Cerebellar nuclear complex (tissue), 1 donor: ENCODE measurements around the gene ULBP2.
"Not testable (repeated sequence)": the region's sequence is repeated elsewhere in the genome, so short reads cannot be mapped to it uniquely, and the experiment has no call there.

Experiments
- DNase-seq, 2 experiments: peaks; one replicate each; lab custom pipeline; 2025; lab: John Stamatoyannopoulos, UW

The ULBP2 gene

DNA sequence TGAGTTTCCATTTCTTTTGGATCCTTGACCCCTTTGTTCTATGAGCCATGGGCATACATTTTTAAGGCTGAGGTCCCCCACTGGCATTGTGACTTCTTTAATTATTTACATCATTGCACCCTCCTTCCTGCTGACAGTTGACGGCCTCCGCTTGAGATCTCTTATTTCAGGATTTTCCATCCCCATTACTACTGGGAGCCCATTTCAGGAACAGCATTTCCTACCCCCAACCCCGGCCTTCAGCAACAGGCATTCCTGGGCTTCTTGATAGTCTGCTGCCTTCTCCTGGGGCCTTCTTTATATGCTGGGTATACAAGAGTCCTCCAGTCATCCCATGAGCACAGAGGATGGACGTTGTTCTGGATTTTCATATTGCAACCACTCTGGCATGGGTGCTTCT is 25.8 kb downstream of the ULBP2 start:
- no peak for DNase-seq

DNA sequence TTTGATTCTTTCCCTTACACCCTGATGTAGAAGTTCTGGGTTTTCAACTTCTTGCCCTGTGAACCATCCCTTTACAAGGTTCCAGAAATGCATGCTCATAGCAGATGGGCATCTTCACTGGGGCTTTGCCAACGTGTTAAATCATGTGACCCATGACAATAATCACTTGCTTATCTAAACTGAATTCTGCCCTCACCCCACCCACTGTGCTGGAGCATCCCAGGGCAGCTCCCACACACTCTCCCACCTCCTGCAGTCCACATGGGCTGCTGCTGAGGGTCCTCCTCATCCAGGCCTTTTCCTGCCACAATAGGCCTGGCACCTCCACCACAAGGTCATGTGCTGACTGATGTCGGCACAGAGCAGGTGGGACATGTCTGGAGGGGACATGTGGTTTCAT is 26.2 kb downstream of the ULBP2 start:
- DNase-seq: not testable (repeated sequence)

DNA sequence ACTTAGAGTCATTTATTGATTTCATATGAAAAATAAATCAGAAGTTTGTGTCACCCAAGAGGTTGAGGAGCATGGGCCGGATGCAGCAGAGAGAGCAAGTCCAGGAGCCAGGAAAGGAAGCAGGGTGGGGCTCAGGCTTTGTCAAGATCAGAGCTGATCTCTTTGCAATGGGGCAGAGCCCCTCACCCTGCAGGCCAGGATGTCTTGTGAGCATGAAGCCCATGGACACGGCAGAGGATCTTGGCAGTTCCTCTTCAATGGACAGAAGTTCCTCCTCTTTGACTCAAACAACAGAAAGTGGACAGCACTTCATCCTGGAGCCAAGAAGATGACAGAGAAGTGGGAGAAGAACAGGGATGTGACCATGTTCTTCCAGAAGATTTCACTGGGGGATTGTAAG is 27.1 kb downstream of the ULBP2 start:
- not testable (repeated sequence) for DNase-seq

DNA sequence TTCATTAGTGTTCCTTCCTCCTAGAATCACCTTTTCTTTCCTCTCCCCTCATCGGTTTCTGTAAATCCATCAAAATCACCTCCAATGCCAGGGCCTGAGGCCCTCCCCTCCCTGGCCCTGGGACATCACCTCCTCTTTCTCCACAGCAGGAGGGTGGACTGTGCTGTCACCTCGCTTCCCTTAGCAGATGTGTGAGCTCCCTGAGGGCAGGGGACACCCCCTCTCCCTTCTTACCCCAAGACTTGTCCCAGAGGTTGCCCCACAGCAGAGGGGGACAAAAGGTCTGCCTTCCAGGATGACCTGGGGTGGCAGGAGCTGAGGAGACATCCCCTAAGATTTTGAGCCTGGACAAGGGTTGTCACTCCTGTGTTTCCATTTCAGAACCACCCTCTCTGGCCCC is 27.8 kb downstream of the ULBP2 start:
- no peak for DNase-seq

DNA sequence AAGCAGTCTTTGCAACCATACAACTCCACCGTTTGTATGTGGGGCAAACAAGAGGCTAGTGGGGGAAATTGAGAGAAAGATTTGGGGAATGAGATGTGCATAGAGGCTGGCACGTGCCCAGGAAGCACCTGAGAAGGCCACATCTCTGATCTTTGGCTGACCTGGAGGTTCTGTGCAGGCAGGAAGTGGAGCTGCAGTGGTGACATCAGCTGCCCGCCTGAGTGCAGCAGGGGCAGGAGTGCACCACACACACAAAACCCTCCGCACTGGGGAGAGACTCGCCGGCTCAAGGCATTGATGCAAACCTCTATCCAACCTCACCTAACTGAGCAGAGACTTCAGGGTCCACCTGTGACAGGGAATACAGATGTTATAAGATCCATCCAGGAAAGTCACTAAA is 32.6 kb downstream of the ULBP2 start:
- not testable (repeated sequence) for DNase-seq

DNA sequence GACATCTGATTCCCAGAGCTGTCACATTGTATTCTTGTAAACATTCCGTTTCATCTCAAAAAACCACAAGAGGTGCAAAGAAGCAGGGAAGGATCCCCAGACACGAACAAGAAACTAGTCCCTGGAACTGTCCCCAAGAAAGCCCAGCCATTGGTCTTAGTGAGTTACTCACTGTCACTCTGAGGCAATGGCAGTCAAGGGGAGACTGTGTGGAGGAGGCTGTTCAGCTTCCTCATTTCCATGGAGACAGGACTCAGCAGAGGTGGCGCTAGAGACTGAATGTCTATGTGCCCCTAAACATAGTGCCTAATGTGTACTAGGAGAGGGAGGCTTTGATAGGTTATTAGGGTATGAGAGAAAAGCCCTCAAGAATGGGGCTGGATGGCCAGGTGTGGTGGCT is 33.0 kb downstream of the ULBP2 start:
- no peak for DNase-seq

DNA sequence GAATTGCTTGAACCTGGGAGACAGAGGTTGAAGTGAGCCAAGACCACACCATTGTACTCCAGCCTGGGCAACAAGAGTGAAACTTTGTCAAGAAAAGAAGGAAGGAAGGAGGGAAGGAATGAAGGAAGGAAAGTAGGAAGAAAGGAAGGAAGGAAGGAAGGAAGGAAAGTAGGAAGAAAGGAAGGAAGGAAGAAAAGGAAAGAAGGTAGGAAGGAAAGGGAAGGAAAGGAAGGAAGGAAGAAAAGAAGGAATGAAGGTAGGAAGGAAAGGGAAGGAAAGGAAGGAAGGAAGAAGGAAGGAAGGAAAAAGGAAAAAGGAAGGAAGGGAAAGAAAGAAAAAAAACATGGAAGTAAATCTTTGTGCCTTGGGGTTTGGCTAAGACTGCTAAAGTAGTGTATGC is 33.6 kb downstream of the ULBP2 start:
- DNase-seq: no peak

DNA sequence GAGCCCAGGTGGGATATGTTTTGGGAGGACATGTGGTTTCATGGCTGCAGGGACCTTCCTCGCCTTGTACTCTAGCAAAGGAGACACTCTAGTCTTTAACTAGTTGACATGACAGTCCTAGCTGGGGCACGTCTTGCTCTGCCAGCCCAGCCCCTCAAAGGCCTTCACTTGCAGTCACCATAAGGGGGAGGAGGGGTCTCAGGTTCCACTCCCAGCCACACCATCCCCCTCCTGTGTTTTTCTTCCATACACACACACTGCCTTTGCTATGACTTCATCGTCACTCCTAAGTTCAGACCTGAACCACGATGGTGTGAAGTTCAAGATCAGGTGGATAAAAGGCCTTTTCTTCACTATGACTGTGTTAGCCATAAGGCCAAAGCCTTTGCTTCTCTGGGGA is 35.4 kb downstream of the ULBP2 start:
- DNase-seq: no peak

DNA sequence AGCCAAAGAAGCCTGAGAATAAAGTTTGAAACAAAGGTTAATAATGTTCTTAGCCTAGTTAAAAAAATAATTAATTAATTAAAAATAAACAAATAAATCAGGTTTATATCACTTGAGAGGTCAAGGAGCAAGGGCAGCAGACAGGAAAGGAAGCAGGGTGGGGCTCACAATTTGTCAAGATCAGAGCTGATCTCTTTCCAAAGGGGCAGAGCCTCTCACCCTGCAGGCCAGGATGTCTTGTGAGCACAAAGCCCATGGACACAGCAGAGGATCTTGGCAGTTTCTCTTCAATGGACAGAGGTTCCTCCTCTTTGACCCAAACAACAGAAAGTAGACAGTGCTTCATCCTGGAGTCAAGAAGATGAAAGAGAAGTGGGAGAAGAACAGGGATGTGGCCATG is 36.8 kb downstream of the ULBP2 start:
- DNase-seq: no peak

DNA sequence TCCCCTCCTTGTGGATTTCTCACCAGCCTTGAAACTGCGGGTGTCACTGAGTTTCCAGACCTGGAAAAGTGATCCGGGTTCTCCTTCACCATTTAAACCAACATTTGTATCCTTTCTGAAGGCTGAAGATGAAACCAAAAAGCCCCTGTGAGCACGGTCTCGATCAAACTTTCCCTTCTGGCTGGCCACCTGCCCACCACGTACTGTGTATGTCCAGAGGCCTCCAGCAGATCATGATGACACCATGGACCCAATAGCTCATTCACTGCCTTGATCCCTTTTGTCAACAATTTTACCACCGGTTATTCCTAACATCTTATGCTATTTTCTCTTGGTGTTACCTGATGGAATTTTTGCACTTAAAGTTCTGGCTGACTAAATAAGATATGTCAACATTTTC is 37.5 kb downstream of the ULBP2 start:
- DNase-seq: no peak

DNA sequence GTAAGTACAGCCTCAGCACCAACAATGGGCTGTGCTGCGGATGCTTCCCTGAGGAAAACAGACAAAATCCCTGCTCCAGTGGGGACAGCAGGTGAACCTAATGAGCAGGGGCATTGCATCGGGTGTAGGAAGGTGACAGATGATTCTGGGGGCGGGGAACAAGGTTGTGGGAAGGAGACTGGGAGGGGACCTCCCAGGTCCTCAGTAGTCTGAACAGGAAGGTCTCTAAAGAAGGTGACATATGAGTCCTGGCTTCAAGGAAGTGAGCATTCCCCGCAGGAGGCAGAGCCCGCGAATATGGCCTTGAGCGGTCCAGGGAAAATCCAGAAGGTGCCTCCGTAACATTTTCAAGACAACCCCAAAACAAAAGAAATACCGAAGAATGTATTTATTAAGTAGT is 41.3 kb downstream of the ULBP2 start:
- DNase-seq: no peak

DNA sequence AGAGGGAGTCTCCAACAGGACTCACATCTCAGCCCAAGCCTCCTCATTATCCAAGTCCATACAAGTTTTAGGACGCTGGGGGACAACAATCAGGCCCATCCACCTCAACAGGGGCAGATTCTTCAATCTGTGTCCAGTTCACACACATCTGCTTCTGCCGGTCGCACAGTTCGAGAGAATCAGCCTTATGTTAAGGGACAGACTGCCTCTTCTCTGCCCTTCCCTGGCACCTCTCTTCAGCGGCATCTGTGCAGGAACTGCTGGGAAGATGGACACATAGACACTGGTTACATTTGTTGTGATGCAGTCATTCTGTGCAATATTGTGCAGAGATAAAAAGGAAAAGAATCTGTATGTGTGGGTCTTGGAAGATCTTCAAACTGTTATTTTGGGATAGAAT is 43.0 kb downstream of the ULBP2 start:
- no peak for DNase-seq

DNA sequence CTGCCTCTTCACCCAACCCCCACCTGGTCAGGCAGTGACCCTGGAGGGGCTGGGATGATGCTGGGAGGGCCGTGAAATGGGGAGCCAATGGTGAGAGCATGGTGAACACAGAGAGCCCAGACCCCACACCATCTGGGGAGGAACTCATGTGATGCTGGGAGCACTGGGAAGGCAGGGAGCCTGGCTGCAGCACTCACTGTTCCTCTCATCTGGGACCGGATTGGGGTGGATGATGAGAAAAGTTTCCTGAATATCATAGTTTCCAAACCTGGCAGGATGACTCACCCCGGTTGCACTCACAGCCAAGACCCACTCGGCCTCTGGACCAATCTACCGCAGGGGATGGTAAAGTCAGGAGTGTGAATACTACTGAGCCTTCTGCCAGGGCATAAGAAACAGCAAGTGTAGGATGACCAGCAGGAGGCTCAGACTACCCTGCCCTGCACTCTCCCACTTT is 43.7 kb downstream of the ULBP2 start:
- no peak for DNase-seq

DNA sequence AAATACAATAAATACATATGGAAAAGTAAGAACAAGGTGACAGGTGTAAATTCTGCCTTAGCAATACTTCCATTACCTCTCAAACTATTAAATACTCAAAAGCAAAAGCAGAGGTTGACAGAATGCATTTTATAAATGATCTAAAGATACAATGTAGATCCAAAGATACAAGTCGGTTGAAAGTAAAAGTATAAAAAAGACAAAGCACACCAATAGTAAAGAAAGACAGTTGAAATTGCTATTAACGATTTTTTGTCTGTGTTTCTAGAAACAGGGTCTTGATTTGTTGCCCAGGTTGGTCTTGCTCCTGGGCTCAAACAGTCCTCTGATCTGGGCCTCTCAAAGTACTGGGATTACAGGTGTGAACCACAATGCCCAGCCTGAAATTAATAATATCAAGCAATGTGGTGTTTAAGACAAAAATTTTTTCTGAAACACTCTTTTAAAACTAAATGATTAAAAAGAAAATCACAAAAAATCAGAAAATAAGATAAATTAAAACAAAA is 45.8 kb downstream of the ULBP2 start:
- DNase-seq: no peak

DNA sequence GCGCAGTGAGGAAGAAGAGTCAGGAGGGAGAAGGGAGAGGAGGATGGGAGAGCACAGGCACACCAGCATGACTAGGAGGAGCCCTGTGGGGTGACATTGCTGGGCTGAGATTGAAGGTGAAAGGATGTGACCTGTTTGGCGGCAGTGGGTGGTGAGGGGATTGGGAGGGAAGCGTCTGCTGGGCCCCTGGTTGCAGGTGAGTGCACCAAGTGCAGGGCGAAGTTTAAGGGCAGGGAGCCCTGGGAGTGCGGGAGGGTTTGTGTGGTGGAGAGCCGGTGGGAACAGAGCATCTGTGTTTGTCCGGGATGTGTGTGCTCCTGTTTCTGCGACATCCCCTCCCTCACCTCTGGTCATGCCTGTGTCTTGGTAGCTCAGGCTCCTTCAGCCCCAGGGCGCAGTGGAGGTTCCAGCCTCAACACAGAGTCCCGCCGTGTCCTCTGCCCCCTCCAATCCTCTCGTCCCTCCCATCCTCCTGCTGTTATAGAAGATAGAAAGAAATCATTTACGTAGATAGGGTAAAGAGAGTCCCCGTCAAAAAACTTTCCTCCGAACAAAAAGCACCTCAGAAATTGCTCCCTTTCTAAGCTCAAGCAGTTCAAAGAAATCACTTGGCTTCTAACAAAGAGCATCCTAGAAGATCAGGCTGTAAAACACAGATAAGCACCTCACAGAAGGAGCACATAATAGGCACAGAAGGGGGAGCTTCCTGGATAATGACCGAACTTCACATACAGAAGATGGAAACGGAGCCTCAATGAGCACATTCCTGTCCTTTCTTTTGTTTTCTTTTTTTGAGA is 46.9 kb downstream of the ULBP2 start:
- no peak for DNase-seq

DNA sequence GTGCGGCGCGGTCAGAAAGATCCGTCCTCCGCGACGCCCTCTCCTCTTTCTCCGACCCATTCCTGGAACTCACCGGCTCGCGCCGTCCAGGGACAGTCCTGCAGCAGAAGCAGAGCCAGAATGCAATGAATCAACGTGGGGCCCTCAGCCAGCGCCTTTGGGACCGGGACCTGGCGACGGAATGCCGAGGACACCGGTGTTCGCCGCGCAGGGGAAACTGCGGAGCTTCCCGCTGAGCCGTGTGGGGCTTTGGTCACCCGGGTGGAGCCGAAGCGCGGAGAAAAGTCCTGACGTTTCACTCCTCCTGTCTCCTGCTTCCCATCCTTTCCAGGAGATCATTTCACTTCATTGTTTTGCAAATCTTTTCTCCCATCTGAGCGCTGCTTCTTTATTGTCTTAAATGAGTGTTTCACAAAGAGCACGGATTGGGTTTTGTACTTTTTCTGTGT is 48.4 kb downstream of the ULBP2 start:
- DNase-seq: no peak

DNA sequence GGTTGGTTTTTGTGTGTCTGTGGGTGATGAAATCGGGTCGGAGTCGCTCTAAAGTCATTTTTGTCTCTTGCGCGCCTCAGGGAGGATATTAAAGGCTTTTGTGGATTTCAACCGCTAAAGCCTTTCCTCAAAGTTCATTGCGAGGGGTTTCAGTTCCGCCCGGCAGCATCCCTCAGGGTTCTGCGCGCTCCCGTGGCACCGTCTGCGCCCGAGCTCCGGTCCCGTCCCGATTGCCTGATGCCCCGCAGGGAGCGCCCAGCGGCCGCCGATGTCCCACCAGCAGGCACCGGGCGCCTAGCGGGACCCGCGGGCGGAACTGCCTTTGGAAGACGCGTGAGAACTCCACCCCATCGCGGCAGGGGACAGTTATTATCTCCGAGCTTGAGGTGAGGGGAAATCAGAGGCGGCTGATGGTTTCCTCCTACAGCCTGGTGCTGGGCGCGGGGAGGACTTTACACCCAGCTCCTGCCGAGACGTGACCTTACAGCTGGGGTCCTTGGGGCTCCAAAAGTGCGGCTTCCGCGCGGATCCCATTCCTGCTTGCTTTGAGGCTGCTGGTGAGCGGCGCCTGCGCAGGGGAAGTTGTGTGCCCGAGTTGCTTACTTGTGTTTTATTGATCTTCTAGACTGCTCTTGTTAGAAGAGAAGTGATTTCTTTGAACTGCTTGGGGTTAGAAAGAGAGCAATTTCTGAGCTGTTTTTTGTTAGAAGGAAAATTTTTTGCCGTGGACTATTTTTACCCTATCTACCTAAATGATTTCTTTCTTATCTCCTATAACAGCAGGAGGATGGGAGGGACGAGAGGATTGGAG is 49.1 kb downstream of the ULBP2 start:
- DNase-seq: no peak

DNA sequence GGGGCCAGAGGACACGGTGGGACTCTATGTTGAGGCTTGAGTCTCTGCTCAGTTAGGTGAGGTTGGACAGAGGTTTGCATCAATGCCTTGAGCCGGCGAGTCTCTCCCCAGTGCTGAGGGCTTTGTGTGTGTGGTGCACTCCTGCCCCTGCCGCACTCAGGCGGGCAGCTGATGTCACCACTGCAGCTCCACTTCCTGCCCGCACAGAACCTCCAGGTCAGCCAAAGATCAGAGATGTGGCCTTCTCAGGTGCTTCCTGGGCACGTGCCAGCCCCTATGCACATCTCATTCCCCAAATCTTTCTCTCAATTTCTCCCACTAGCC is 49.6 kb downstream of the ULBP2 start:
- not testable (repeated sequence) for DNase-seq

DNA sequence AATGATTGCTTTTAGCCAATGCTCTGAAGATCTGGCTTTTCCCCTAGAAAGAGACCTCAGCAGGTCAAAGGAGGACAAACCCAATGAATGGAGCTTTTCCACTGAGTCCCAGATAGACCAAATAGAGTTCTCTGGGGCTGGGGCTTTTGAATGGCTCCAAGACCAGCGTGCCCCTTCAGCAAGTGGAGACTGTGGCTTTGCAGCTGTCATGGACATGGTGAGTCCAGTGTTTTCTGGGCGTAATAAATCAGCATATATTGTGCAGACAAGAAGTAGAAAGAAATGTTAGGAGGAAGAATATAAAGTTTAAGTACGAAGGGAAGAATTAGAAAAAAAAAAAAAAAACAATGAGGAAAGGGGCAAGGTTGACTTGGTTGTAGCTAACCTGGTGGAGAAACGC is 50.0 kb downstream of the ULBP2 start:
- DNase-seq: no peak

DNA sequence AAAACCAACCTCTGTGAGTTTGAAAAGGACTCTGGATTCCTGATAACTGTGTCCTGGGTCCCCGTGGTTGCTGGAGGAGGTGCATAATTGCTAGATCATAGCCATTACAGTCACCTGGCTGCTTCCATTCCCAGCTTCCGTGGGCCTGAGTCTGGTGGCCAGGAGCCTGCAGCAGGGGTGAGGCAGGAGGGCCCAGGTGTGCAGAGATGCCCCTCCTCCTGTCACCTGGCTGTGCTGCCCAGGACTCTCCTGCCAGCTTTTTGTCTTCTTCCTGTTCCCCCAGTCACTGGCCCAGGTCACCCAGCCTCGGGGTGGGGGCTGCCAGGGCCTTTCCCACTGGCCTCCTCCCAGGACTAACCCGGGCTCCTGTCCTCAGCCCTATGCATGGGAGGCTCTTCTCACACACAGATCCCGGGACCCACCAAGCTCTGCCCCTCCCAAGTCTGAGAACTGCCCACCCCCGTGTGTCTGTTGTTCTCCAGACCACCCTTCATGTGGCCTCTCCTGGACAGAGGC is 53.5 kb downstream of the ULBP2 start:
- no peak for DNase-seq

DNA sequence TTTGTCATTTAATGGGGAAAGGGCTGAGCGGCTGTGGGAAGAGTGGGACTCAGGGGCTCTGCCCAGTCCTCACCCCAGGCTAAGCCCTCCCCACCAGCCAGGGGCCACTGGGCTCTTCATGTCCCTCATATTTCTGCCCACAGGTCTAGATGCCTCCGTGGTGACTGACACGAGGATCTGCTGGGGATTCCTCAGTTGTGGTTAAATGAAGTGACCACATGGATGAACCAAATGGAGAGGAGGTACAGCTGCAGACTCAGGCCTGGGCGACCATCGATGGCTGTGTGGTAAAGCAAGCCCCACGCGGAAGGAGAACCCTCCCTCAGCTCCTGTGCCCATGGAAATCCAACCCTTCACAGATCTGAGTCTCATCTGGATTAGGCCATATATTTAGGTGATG is 54.2 kb downstream of the ULBP2 start:
- DNase-seq: no peak
